ENCODE data around the gene DBR1.
A peak's percentile ranks its signal among the peaks of the same experiment; 100 is the strongest.
"Not testable (repeated sequence)": the region's sequence is repeated elsewhere in the genome, so short reads cannot be mapped to it uniquely, and the experiment has no call there.

The DBR1 gene

DNA sequence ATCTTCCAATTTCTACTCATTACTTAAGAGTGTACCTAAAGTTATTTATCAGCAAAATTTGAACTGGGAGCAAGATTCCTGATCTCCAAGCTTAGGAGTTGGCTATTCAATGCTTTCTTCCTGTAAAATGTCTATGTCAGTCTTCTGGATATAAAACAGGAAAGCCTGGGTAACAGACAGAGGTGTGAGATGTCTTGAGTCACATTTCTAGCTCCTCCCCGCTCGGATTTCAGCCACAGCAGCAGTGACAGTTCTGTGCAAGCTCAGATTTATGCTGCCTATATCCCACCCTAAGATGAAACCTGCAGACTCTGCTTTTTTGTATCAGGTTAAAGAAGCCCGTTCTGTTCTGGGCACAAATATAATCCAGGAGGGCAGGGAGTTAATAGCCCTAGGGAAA, 10.3 kb upstream of the DBR1 start:
- DNase-seq: no peak

- peak; percentile 35 for DNase-seq
Measured at GRCh38 chr3:138180375-138181029, 5.8 kb upstream of the DBR1 start.

DNA sequence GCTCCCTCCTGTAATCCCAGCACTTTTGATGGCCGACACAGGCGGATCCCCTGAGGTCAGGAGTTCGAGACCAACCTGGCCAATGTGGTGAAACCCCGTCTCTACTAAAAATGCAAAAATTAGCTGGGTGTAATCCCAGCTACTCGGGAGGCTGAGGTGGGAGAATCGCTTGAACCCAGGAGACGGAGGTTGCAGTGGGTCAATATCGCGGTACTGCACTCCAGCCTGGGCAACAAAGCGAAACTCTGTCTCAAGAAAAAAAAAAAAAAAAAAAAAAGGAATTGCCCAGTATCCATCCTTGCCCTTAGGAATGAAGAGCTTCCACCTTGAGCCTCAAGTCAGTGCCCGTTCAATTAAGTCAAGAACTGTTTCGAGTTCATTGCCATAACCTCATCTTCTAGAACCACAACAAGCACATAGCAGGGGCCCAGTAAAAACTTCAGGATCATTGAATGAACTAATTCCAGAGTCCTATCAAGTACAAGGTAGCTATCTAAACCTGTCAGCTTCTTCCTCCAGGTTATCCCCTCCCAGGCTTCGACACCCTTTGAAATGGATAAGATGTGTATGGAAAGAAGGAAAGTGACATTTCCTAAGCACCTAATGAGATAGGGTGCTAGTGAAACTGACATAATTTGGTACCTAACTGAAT, 826 bp downstream of the DBR1 start:
- no peak for DNase-seq

GRCh38 chr3:138172625-138173024, 2.1 kb downstream of the DBR1 start:
- no peak for DNase-seq

DNA sequence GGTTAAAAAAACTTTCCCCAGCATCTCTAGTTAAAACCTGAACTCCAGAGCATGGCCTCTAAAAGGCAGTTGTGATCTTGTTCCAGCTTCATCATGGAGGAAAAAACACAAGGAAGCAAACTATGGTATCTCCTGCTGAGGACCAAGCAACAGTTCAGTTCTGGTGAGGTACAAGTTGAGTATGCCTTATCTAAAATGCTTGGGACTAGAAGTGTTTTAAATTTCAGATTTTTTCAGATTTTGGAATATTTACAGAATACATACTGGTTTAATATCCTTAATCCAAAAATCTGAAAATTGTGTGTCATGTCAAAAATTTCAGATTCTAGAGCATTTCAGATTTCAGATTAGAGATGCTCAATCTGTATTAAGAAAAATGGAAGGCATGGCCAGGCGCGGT, 9.7 kb downstream of the DBR1 start:
- no peak for DNase-seq

GRCh38 chr3:138157743-138158142, 17.0 kb downstream of the DBR1 start:
- DNase-seq: no peak

GRCh38 chr3:138154534-138154933, 20.2 kb downstream of the DBR1 start:
- no peak for DNase-seq

DNA sequence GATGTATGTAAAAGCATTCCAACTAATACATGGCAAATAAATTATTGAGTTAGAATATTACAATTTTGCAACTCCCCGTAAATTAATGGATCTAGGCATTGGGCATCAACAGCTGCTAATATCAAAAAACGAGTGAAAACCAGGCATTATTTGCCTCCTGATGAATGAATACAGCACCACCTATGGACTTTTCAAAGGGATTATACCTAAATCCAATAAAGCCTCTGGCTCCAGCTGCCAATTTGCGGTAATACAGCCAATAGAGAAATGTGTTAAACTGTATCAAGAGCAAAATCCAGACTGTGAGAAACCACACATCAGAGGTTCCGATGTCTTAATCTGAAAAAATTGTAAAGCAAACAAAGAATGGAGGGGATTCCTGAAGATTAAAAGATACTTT, 26.2 kb downstream of the DBR1 start:
- no peak for DNase-seq

DNA sequence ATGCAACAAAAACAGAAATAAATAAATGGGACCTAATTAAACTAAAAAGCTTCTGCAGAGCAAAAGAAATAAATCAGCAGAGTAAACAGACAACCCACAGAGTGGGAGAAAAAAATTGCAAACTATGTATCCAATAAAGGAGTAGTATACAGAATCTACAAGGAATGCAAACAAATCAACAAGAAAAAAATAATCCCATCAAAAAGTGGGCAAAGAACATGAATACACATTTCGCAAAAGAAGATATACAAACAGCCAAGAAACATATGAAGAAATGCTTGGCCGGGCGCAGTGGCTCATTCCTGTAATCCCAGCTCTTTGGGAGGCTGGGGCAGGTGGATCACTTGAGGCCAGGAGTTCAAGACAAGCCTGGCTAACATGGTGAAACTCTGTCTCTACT, 32.5 kb downstream of the DBR1 start:
- DNase-seq: not testable (repeated sequence)

DNA sequence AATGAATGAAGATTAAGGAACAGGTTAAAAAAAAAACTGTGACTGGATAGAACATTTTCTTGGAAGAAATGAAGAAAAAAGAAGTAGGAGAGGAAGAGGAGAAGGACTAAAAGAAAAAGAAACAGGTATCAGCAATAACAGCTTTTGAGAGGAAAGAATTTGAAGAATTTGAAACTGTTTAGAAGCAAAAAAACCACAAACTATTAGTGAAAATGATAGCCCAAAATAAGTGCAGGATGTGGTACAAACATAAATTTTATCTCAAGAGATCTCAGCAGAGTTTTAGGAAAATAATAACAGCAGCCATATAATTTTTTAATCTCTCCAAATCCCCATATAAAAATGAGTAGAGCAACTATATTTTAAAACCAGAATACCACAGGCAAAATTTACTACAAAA, 33.8 kb downstream of the DBR1 start:
- DNase-seq: no peak

- DNase-seq: no peak
Measured at GRCh38 chr3:138139691-138140090, 35.0 kb downstream of the DBR1 start.

DNA sequence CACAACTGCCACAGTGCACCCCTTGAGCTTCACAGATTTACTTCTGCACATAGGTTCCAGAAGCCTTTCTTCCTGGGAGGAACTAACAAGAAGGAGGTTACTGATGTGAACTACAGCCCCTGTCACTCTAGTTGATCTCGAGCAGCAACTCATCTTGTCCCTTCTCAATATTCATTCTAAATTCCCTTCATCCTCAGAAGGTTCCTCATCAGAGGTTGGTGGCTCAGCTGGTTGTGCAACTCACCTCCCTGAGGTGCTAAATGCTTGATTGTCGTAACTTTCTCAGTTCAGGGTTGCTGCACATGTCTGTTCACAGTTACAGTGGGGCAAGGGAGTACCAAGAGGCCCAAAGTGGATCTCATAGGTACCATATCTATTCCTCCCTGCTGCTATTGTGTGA, 36.9 kb downstream of the DBR1 start:
- no peak for DNase-seq

GRCh38 chr3:138136201-138136600, 38.5 kb downstream of the DBR1 start:
- no peak for DNase-seq

GRCh38 chr3:138135833-138136194, 38.9 kb downstream of the DBR1 start:
- DNase-seq: no peak

GRCh38 chr3:138135146-138135832, 39.4 kb downstream of the DBR1 start:
- no peak for DNase-seq

DNA sequence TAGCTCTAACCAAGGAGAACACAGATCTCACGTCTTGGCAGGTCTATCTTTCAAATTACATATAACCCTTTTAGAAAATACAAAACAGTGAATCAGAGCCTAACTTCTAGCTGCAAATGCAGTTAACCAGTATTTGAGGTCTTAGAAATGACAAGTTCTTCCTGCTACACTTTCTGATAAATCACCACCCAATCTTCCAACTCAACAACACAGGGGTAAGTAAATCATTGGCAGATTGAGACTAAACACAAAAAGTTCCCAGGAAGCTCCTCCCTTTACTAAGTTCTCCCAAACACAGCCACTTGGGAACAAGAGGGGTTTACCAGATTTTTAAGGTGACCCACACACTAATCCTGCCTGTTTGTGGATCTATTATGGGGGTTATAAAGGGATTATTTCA, 42.5 kb downstream of the DBR1 start, which contains the start of gene A4GNT:
Gene A4GNT (minus strand): TSS at position 152 of the 400 bp plus-strand sequence. CDS start 1,134 bp downstream, outside the sequence.
- no peak for DNase-seq

DNA sequence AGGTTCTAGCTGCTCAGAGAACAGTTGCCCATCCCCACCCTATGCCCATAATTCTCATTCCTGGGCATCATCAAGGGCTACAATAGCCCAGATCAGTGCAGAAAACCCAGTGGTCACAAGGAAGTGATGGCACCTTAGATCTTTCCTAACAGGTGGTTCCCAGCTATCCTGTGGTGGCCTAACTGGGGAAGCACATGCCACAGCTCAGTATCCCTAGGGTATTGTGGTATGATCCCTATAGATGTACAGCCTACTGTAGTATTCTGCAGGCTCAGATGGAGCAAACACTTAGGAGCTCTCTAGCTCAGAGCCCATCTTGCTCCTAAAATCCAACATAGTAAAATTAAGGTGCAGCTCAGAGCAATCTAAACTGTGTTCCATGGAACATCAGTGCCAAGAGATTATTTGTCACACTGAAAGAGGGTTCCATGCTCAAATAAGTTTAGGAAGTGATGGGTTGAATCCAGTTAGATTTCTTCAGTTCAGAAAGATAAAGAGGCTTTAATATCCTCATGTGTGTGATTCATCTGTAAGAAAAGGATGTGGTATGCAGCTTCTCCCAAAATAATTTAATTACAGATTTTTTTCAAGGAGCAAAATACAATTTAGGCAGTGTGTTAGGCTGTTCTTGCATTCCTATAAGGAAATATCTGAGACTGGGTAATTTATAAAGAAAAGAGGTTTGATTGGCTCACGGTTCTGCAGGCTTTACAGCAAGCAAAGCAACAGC, 46.9 kb downstream of the DBR1 start:
- no peak for DNase-seq

- no peak for DNase-seq
Measured at GRCh38 chr3:138125548-138126221, 49.0 kb downstream of the DBR1 start.

GRCh38 chr3:138124706-138125355, 49.9 kb downstream of the DBR1 start:
- DNase-seq: no peak

- no peak for DNase-seq
Measured at GRCh38 chr3:138124188-138124587, 50.5 kb downstream of the DBR1 start.

GRCh38 chr3:138119423-138119766, 55.3 kb downstream of the DBR1 start:
- DNase-seq: no peak

DNA sequence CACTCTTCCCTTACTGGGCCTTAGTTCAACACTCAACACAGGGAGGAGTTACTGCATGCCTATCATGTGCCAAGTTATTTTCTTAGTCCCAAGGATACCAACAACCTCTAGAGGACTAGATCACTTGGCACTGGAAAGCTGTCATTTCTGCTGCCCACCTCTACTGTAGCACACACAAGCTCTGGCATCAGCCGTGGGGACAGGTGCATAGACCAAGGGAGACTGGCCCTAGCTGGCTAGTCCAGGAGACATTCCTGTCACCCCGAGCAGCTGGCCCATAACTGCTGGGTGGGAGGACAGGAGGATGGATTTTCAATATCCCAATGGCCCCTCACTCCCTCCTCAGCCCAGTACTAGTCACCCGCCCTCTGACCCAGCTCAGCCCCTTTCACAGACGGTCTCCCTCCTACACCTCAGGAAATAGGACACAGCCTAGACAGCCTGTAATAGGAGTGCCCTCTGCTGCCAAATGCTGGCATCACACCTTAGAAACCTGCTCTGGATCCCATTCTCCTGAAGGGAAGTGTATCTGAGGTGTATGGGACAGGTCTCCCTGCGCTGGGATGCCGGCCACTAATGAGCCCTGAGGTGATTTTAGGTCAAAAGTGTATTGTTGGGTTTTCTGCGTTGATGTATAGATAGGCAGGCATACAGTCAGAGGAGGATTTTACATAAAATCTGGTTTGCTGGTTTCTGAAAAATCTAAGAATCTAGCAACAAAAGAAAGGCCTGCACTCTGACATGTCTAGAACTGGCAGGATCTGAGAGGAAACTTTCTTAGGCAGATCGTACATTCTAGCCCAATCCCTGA, 55.9 kb downstream of the DBR1 start:
- DNase-seq: peak; percentile 56

All from NCI-H510A treated with DMSO at 0.1 percent for 48 hours (cell line).